Activated T-cell treated with anti-CD3 and anti-CD28 coated beads, Interleukin-2, amount 50 U/mL, for 48 hours (primary cell): Measurements from ENCODE around the gene HEPH.
"Not testable (repeated sequence)": the region's sequence is repeated elsewhere in the genome, so short reads cannot be mapped to it uniquely, and the experiment has no call there.

Experiments
- DNase-seq, 2 experiments: peaks; one replicate each; pipeline ENCODE4 v3.0.0-alpha.2; 2020

The HEPH gene, protein sequence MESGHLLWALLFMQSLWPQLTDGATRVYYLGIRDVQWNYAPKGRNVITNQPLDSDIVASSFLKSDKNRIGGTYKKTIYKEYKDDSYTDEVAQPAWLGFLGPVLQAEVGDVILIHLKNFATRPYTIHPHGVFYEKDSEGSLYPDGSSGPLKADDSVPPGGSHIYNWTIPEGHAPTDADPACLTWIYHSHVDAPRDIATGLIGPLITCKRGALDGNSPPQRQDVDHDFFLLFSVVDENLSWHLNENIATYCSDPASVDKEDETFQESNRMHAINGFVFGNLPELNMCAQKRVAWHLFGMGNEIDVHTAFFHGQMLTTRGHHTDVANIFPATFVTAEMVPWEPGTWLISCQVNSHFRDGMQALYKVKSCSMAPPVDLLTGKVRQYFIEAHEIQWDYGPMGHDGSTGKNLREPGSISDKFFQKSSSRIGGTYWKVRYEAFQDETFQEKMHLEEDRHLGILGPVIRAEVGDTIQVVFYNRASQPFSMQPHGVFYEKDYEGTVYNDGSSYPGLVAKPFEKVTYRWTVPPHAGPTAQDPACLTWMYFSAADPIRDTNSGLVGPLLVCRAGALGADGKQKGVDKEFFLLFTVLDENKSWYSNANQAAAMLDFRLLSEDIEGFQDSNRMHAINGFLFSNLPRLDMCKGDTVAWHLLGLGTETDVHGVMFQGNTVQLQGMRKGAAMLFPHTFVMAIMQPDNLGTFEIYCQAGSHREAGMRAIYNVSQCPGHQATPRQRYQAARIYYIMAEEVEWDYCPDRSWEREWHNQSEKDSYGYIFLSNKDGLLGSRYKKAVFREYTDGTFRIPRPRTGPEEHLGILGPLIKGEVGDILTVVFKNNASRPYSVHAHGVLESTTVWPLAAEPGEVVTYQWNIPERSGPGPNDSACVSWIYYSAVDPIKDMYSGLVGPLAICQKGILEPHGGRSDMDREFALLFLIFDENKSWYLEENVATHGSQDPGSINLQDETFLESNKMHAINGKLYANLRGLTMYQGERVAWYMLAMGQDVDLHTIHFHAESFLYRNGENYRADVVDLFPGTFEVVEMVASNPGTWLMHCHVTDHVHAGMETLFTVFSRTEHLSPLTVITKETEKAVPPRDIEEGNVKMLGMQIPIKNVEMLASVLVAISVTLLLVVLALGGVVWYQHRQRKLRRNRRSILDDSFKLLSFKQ

DNA sequence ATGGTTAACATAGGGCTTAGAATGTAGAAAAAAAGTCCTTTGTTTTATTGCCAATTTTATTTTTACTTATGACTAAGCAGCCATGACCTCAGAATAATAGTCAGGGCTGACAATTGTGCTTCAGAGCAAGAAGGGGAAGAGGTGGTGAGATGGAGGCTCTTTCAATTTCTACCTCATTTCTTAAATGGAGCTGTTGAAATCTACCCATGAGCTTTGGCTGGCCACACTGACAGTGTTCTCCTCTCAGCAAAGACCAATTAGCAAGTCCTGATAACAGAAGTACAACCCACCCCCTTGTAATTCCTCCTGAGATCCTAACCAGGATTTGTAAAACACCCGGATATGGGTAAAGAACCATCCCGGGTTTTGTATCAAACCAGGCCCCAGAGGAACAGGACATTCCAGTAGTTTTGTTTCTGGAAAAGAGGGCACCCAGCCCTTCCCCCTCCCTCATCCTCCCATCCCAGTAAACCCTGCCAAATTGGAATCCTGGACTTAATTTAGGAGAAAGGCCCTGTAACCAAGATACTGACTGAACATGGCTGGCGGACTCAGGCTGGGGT is at the start of gene HEPH:
TSS of gene HEPH (plus strand) at position 399 of the 563 bp plus-strand sequence. CDS start 6,324 bp downstream, outside the sequence.
- DNase-seq = no peak

- not testable (repeated sequence) for DNase-seq
These were observed 45.3 kb upstream of the HEPH start for GRCh38 chrX:66118722-66119121.

- not testable (repeated sequence) for DNase-seq
These were observed 42.7 kb upstream of the HEPH start for GRCh38 chrX:66121354-66121753.

- no peak for DNase-seq
These were observed 37.4 kb upstream of the HEPH start for GRCh38 chrX:66126662-66127061.

DNA sequence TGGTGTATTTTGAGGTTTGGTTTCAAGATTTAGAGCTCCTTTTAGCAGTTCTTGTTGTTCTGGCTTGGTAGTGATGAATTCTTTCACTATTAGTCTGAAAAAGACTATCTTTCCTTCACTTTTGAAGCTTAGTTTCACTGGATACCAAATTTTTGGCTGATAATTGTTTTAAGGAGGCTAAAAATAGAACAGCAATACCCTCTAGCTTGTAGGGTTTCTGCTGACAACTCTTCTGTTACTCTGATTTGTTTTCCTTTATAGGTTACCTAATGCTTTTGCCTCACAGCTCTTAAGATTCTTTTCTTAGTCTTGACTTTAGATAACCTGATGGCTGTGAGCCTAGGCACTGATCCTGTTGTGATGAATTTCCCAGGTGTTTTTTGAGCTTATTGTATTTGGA is 33.6 kb upstream of the HEPH start:
- no peak for DNase-seq

DNA sequence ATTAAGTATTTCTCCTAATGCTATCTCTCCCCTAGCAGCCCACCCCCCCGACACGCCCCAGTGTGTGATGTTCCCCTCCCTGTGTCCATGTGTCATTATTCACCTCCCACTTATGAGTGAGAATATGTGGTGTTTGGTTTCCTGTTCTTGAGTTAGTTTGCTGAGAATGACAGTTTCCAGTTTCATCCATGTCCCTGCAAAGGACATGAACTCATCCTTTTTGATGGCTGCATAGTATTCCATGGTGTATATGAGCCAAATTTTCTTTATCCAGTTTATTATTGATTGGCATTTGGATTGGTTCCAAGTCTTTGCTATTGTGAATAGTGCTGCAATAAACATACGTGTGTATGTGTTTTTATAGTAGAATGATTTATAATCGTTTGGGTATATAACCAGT is 28.8 kb upstream of the HEPH start:
- DNase-seq = not testable (repeated sequence)

- DNase-seq = no peak
These were observed 21.7 kb upstream of the HEPH start for GRCh38 chrX:66142351-66142750.

DNA sequence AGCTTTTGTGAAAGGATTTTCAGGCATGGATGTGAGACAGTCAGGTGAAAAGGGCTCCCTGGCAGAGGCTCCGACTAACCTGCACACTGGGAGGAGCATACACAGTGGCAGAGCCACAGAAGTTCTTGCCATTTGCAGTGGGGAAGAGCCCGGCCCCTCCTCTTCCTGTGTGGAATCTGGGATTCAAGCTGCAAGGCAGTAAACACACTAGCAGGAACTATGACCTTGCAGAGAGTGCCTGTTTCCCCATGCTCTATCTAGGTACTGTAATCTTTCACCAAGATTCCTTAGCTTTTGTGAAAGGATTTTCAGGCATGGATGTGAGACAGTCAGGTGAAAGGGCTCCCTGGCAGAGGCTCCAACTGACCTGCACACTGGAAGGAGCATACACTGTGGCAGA is 19.8 kb upstream of the HEPH start:
- no peak for DNase-seq

DNA sequence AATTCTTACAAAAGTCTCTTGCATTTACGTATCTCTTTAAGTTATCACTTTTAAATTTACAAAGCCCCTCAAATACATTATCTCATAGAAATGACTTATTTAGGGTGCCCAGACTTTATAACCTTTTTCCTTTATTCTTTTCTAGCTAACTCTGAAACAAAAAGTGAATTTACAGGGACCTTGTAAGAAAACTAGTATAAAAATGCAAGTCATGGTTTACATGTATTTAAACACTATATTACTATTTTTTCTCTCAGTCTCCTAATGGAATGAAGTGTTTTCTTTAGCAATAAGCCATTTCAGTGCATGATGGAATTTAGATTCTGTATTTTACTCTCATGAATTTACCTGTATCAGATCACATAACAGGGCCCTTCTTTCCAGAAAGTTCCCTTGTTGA is 14.5 kb upstream of the HEPH start:
- no peak for DNase-seq

- DNase-seq = no peak
These were observed 13.9 kb upstream of the HEPH start for GRCh38 chrX:66150163-66150562.

GRCh38 chrX:66162331-66162822 is 1.7 kb upstream of the HEPH start:
- no peak for DNase-seq

DNA sequence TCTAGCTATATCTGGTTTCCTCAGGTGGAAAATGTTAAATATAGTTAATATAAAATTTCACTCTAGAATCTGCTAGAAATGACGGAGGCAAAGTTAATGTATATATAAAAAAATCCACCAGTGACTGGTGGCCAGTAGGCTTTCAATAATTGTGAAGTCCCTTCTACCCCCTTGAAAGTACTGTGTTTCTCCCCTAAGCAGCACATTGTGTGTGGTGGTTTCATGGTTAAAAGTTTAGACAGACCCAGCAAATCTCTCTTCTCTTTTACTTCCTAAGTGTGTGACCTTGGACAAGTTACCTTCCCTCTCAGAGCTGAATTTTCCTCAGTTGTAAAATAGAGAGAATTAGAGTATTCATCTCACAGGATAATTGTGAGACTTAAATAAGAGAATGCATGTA is 600 bp upstream of the HEPH start:
- no peak for DNase-seq

DNA sequence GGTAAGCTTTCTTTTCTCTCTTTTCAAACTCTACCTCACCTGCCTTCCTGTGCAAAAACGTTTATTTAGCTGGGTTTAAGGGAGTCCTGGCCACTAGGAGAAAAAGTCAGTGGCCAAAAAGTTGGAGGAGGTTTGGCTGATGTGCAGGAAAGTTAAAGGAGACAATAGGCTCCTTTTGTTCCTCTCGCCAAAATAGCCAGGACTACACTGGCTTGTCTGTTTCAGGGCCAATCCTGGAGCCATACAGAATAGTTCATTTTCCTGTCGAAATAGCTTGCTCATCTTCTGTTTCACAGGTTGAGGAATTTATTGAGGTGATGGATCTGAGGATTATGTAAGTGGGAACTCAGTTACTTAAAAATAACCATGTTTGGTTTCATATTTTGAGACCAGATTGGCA is 423 bp downstream of the HEPH start:
- DNase-seq = no peak

- no peak for DNase-seq
These were observed 884 bp downstream of the HEPH start for GRCh38 chrX:66164931-66165330.

DNA sequence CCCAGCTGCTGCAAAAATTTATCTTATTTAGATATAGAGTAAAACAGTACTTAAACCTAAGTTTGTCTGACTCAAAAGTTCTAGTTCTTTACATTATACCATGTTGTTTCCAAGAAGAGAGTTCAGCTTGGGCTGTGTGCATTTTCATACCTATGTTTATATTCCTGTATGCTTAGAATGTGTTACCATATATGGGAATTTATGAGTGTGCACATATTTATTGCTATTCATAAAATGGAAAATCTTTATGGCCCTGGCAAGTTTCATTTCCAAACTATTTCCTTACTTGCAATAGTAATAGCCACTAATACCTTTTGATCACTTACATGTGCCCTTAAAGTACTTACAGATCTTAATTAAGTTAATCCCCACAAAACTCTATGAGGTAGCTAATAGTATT is 2.6 kb downstream of the HEPH start:
- no peak for DNase-seq

- DNase-seq = no peak
These were observed 3.4 kb downstream of the HEPH start for GRCh38 chrX:66167431-66167830.

GRCh38 chrX:66176134-66176533 is 12.1 kb downstream of the HEPH start:
- DNase-seq = no peak

DNA sequence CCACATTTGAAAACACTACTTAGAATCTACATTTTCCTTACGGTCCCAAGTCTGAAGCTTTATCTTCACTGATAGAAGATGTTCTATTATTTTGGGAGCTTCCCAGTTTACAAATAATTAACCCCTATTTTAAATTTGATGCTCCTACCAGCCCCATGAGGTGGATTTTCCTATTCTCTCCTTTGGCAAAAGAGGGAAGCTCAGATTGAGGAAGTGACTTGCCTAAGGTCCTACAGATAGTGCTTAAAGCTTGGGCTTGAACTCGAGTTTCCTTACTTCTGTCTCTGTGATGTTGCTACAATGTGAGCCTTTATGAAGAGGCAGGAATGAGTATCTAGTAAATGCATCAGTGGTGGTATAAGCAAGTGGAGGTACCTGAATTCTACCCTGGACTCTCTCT is 27.5 kb downstream of the HEPH start:
- no peak for DNase-seq

DNA sequence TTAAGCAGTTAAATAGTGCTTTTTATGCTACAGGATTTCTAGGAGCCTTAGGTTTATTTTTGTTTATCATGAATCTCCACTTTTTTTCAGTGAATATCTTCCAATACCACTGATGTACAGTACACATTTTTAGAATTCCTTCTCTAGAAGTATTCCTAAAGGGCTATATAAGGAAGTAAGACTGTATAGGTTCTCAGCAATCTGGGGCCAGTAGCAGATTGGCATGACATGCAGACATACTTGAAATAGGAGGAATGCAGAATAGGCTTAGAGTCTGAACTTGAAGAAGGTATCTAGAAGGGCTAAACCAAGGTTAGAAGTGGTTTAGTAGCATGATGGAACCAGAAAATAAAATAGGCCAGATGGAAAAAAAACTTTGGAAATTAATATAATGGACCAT is 29.8 kb downstream of the HEPH start:
- DNase-seq = no peak

GRCh38 chrX:66200050-66200664 is 36.1 kb downstream of the HEPH start:
- no peak for DNase-seq

- no peak for DNase-seq
These were observed 37.1 kb downstream of the HEPH start for GRCh38 chrX:66200855-66201795.
